GM19240 (cell line): ENCODE results near the gene MEAF6.

ENCODE experiments used
- DNase-seq: peaks from one replicate; pipeline ENCODE4 v3.0.0; 2011; ENCODE audit warnings: low spot score; ENCODE audit not compliant: insufficient read length

The MEAF6 gene

DNA sequence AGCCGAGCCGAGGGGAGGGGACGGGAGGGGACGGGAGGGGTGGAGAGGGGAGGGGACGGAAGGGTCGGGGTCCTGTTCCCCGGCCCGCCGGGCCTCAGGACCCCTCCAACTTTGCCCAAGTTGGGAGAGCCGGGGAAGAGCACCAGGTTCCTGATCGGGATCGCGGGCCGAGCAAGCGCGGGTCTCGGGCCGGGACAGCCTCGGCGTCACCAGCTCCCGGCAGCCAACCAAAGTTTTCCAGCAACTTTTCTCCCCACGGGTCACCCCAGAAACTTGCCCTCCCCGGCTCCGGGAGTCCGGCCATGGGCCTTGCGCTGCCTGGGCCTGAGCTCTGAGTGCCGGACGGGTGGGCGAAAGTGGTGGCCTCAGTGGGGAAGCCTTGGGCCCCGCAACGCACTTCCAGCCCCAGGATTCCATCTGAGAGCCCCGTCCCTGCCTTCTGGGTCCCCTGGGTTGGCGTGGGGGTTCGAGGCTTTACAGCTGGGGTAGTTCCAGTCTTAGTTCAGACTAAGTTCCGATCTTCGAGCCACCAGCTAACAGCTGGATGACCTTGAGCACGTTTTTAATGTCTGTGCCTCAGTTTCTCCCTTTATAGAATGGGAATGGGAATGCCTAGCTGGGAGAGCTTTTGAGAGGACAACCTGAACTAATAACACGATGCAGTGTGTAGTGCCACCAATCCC is 39.7 kb downstream of the MEAF6 start:
- no peak for DNase-seq

DNA sequence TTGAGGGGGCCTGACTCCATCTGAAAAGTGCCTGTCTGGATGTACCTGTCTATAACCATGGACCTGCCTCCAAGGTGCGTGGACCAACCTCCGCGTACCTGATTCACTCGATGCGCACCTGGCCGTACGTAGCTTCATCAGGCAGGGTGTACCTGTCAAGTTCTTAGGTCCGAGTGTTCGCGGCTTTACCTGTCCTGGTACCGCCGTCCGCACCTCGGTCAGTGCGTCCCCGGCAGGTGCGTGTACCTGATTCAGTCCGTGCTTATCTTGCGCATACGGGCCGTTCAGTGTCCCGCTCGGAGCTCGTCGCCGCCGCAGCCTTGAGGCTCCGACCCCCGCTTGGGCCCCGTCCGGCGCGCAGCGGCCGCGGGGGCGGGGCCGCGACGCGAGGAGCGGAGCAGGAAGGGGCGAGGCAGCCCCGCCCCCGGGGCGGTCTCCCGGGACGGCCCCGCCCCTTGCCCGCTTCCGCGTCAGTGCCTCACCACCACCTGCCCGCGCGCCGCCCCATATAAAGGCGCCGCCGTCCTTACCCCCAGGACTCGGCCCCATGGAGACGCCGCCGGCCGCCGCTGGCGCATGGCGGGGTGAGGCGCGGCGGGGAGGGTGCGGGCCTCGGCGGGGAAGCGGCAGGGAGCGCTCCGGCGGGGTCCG is 40.4 kb downstream of the MEAF6 start, which contains the start of gene ZC3H12A:
ZC3H12A (plus strand) TSS at position 535 of the 651 bp plus-strand sequence. CDS start 917 bp downstream, outside the sequence.
- peak; percentile 80 for DNase-seq

DNA sequence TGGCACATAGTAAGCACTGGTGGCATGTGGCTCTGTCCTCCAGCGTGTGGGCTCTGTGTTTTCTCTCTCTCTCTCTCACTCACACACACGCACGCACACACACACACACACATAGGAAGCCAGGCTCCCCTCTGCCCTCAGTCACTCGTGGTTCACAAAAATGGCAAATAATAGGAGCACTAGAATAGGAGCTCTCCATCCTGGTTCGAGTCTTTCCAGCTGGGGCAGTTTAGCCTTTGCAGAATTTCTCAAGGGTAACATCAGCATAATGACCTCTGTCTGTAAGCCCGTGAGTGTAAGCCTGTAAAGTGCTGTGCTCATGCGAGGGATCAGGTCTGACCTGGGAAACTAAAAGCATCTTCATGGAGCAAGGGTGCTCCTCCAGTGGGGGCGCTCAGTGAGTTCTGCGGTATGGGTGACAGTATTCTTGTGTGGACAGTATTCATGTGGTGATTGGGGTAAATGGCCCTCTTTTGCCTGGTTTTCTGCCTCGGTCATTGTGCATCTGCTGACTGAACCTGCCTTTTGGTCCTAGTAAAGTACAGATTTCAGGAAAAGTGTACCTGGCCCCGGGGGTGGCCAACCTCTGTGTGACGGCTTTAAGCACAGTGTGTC is 41.0 kb downstream of the MEAF6 start:
- DNase-seq = no peak

DNA sequence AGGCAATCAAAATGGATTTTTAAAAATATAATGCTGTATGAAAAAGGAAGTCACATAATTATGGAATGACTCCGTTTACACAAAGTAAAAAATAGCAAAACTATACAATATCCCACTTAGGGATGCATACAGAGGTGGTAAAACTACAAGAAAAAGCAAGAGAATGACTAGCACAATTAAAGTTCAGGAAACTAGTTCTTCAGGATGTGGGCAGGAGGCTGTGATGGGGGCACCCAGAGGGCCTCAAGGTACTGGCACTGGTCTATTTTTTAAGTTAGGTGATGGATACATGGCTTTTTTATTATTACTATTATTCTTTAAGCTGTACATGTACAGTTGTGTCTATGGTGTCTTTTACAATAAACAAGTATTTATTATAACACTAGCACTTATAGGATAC is 41.6 kb downstream of the MEAF6 start:
- no peak for DNase-seq

DNA sequence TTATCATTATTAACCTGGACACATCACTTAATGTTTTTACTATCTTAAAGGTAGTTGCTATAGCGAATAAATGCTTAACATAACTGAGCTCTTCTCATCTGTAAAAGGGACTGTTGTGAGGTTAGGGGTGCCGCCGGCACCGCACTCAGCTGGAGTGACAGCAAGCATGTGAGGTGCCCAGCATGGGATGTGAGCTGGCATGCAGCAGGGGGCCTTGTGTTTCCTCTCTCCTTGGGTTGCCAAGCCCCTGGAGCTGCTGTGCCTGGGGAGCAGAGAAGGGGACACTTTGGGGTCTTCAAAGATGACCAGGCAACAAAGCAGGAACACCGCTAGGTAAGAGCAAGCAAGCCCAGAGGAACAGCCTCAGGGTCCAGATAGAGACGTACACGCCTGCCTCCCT is 42.3 kb downstream of the MEAF6 start:
- DNase-seq = no peak

DNA sequence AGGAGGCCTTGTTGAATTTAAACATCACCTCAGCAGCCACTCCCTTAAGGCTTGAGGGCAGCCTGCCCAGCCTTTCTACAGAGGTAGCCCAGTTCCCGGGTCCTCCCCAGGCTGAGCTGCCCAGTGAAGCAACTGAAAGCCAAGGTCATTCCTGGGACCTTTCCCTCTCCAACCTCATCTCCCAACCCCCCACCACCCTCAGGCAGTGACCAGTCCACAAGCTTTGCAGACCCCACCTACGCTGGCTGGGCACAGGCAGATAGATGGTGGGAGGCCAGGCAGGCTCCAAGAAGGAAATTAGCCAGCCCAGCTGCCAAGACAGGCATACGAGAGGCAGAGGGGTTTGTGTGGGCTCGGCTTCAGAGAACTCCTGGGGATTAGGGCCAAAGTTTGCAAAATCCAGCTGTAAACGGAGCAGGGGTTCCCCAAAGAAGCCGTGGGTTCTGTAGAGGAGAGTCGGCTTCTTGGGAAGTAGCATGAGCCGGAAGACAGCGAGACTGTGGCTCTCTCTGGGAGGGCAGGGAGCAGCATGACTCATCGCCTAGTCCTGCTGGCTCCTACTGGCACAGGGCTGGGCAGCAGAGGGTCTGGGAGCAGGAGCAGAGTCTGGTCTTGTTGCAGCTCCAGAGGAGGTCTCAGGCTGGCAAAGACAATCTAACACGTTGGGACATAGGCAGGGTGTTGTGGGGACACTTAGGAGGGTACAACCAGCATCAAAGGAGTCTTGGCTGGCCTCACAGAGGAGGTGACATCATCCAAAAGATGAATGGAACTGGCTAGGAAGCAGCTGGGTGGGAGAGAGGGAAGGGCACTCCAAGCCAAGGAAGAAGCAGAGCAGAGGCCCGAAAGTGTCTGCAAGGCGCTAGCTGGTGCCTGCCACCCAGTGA is 43.0 kb downstream of the MEAF6 start:
- DNase-seq = no peak

DNA sequence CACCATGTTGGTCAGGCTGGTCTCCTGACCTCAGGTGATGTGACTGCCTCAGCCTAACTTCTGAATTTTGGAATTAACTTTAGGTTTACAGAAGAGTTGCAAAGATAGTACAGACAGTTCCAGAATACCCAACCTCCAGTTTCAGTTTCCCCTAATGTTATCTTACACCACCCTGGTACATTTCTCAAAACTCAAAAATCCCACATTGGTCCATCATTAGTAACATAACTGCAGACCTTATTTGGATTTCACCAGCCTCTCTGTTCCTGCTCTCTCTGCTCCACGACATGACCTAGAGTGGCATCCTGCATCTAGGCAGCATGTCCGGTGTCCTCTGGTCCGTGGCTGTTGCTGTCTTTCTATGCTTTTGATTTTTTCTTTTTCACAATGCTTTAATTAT is 45.2 kb downstream of the MEAF6 start:
- DNase-seq = no peak

DNA sequence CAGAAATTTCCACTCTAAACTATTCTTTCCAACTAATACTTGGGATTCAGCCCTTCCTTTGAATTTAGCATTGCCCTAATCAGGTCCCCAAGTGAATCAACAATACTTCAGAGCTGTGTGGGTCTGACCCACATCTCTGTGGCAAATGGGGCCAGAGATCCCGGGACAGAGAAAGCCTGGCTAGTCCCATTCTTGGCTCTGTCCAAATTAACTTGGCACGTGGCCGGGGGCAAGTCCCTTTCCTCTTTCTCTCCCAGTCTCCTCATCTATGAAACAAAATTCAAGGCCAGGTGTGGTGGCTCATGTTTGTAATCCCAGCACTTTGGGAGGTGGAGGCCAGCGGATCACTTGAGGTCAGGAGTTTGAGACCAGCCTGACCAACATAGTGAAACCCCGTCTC is 46.5 kb downstream of the MEAF6 start:
- DNase-seq = no peak

DNA sequence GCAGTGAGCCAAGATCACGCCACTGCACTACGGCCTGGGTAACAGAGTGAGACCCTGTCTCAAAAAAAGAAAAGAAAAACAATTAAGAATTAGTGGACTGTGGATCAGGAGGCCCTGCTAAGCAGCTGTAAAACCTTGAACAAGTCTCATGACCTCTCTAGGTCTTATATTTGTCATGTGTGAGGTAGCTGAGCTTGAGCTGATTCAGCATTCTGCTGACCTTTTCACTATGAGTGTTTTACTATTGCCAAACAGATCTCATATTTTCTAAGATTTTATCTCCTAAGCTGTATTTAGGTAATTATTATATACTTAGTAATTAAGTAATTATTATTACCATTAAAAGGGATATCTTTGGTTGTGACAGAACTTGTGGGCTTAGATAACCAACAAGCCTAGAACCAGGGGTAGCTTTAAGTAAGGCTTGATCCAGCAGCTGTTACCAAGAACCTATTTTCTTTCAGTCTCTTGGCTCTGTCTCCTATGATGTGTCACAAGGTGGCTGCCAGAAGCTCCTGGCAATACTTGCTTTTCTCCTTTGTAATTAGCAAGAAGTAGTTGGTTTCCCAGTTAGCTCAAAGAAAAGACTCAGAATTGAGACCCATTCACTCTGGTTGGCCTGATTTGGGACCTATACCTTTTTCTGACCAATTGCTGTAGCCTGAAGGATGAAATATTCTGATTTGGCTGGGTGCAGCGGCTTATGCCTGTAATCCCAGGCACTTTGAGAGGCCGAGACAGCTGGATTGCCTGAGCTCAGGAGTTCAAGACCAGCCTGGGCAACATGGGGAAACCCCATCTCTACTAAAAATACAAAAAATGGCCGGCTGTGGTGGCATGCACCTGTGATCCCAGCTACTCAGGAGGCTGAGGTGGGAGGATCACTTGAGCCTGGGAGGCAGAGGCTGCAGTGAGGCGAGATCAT is 48.7 kb downstream of the MEAF6 start:
- no peak for DNase-seq

DNA sequence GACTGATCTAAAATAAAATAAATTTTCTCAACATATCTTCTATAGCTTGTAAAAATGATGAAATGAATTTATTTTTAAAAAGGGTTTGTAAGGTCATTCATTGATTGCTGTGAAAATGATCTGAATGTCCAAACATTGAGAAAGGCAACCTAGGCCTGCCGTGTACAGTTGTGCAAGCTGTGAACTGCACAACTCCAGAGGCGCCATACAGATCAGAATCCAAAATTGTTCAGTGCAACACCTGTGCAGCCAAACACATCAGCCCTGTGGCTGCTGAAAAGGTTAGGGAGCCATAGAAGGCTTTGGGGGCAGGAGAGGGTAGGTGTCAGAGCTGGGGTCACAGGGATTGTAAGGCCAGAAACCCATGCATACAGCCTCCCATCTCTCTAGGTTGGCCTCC is 50.1 kb downstream of the MEAF6 start:
- DNase-seq = no peak

DNA sequence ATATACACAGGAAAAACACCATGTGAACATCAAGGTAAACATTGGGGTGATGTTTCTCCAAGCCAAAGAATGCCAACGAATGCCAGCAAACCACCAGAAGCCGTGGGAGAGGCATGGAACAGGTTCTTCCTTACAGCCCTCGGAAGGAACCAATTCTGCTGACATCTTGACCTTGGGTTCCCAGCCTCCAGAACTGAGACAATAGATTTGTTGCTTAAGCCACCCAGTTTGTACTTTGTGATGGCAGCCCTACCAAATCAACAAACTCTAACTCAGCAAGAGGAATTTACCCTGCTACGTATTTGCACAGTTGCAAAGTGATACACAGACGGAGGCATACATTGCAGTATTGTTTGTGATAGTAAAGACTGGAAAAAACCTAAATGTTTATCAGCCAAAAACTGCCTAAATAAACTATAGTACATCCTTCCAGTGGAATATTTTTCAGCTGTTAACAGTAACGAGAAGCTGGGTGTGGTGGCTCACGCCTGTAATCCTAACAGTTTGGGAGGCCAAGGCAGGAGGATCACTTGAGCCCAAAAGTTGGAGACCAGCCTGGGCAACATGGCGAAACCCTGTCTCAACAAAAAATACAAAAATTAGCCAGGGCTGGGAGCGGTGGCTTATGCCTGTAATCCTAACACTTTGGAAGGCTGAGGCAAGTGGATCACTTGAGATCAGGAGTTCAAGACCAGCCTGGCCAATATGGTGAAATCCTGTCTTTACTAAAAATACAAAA is 52.7 kb downstream of the MEAF6 start:
- DNase-seq = no peak

DNA sequence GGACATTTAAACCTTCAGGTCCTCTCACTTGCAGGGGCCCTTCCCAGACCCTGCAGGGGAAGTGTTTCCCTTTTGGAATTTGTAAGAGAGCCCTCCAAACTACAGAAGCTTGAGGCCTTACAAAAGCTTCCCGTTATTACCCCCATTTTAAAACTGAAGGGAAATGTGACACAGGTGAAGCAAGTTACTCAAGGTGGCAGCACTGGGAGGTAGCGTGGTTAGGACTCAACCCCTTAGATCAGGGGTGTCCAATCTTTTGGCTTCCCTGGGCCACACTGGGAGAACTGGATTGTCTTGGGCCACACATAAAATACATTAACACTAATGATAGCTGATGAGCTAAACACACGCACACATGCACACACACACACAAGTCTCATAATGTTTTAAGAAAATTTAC is 56.0 kb downstream of the MEAF6 start:
- DNase-seq = no peak

DNA sequence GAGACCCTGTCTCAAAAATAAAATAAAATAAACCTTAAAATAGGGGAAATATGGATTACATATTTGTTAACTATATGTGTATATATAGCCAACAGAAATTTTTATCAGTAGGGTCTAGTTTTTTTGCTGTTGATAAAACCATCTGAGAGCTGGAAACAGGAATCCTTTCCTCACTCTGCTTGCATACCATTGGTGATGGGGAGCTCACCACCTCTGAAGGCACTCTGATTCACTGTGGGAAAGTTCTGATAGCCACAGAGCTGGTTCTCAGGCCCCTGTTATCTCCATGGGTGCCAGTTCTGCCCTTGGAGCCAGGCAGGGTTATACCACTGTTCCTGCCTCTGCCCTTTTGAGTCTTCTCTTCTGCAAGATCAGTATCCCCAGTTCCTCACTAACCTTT is 58.0 kb downstream of the MEAF6 start:
- DNase-seq = no peak

DNA sequence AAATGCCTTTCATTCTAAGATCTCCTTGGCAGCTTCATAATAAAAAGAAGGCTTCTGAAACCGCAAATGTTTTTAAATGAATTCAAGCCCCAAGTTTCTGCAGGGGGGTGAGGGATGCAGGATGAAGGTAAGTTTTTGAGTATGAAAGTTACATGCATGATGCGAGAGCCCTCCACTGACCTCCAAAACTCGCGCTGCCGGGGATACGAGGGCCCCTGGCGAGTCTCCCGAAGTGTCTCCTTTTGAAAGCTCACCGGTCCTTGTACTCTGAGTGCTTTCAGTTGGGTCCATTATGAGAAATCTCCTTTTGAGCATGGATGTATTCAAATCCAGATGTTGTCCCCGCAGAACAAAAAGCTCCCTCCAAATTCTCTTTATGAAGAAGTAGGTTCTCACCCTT is 59.0 kb downstream of the MEAF6 start:
- DNase-seq = no peak

DNA sequence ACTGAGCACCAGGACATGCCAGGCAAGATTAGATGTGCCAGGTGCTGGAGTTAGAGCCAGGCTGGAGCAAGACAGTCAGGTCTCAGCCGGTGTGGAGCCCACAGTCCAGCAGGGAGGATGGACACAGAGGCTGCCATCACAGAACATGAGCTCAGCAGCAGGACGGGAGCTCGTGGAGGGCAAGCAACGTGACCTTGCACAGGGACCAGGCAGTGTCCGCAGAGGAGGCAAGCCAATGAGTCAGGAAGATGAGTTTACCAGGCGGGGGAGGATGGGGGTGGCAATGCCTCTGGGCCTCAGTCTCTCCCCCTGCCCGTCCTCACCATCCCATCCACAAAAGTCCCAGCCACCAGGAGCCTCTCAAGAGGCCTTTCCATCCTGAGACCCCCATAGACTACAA is 60.9 kb downstream of the MEAF6 start:
- no peak for DNase-seq

DNA sequence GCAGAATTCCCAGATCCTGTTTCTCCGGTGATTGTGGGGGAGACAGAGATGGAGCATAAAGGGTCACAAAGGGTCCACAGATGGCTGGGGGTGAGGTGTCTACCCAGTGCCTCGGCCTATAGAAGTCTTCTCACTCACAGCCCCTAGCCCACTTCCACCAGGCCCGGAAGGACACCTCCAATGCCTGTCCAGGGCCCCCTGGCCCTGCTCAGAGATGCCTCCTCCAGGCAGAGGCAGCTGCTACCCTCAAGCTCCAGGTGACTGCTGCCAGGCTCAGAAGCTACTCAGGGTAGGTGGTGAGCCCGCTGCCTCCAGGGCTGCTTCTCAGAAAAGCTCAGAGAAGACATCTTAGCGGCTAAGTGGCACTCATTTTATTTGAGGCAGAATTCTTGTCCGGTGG is 62.1 kb downstream of the MEAF6 start:
- no peak for DNase-seq

DNA sequence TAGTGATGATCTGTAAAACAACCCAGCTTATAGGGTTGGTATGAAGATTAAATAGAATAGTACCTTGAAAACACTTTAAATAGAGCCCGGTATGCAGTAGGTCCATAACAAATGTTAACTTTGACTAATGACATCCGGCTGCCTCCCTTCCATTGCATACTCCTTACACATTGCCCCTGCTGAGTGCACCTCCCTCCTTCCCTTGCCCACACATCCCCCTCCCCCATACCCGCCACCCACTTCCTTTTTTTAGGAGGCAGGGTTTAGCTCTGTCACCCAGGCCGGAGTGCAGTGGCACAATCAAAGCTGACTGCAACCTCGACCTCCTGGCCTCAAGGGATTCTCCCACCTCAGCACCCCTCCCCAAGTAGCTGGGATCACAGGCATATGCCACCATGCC is 64.6 kb downstream of the MEAF6 start:
- DNase-seq = no peak

DNA sequence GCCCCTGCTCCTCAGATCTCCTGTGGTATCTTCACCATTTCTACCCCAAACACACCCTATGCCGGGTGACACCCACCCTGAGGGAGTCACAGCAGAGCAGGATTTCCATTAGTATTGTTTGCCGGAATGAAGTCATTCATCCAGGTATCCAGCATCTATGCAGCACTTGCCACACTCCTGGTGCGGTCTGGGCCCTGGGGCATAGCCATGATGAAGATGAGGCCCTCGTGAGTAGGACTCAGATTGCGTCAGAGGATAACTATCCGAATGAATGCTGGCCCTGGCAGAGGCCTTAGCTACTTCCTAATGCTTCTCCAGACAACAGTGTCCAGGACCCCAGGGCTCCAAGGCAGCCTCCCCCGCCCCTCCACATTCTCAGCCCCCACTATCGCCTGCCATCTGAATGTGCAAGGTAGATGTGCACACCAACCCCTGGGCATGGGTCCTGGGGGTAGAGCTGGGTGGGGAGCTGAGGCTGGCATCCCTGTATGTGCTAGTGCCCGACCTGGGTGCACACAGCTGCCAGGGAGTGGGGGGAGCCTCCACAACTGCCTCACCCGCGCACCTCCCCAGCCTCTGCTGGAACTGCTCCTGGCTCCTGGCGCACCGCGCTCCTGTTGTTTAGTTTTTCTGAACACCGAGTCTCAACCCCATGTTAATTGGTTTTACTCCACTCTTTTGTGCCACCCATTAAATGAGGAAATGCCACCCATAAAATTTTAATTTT is 65.7 kb downstream of the MEAF6 start:
- no peak for DNase-seq

DNA sequence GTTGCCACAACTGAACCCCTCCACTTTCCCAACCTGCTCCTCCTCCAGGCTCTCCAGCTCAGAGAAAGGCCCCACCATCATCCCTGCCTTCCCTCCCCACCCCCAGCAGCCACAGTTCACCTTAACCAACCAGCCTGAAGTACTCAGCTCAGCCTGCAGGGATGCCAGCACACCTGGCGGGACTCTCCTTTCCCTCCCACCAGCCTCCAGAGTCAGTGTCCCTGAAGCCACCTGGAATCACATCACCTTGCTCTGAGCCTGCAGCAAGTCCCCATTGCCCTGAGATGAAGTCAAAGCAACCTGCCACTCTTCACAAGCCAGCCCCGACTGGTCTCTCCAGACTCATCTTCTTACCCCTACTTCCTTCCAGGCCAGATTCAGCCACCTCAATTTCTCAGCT is 66.4 kb downstream of the MEAF6 start:
- DNase-seq = no peak
